T-cell (primary cell): ENCODE data around the gene IL4R. TPM values are rescaled to one million over a fixed set of nuclear protein-coding genes. Genes with fewer than 3 reads are reported as not detected.
"Not testable (repeated sequence)": the region's sequence is repeated elsewhere in the genome, so short reads cannot be mapped to it uniquely, and the experiment has no call there.

Experiments
- ATAC-seq, 4 experiments: fragments of 200-7000 bp in 3 of 4; fragments of 150-1000 bp in 1 of 4; cut with Tn5 transposase; replicated peaks in 1 of 4; 1 replicate in 3 of 4; 2 replicates in 1 of 4; pipeline ENCODE4 v1.10.0; 2021; ENCODE audit warnings: moderate library complexity in 3 of 4, mild to moderate bottlenecking in 2 of 4, moderate number of reproducible peaks in 1 of 4
- CTCF ChIA-PET, 2 donors: fragments of 300-600 bp; sonication (Branson Sonifier 250); formaldehyde crosslinking; loops; one replicate each; lab custom pipeline; 2022; ENCODE audit warnings: antibody characterized with exemption in 2 of 2; lab: Charles Lee
- POLR2A ChIA-PET, 2 donors: fragments of 300-600 bp; sonication (Branson Sonifier 250); formaldehyde crosslinking; loops; one replicate each; lab custom pipeline; 2022; ENCODE audit warnings: antibody characterized with exemption in 2 of 2; lab: Charles Lee
- DNase-seq, 35 experiments: peaks; one replicate each; pipeline versions ENCODE4 v3.0.0 to v3.0.0-alpha.2; 2013 to 2023
- H3K27ac ChIP-seq: one replicate; pipeline ENCODE4 v1.5.1; 2013; ENCODE audit warnings: low read length
- H3K27me3 ChIP-seq, 2 experiments: replicated peaks in 1 of 2; 1 replicate in 1 of 2; 2 replicates in 1 of 2; pipeline versions ENCODE4 v1.6.1 to v1.7.0; 2013; ENCODE audit warnings: low read length in 1 of 2, mixed read lengths in 1 of 2; ENCODE audit not compliant: control insufficient read depth in 2 of 2, insufficient read depth in 2 of 2; ENCODE audit errors: extremely low read depth in 1 of 2
- H3K36me3 ChIP-seq, 2 donors: 1 replicate in 1 of 2; 2 replicates in 1 of 2; pipeline versions ENCODE4 v1.6.1 to v1.7.0; 2013; ENCODE audit warnings: low read length in 1 of 2; ENCODE audit not compliant: control insufficient read depth in 2 of 2, insufficient read depth in 1 of 2; ENCODE audit errors: extremely low read depth in 1 of 2
- H3K4me1 ChIP-seq, 2 experiments: 1 replicate in 1 of 2; 2 replicates in 1 of 2; pipeline versions ENCODE4 v1.6.1 to v1.7.0; 2013; ENCODE audit warnings: low read length in 2 of 2, mixed read lengths in 1 of 2; ENCODE audit not compliant: insufficient read depth in 2 of 2, control insufficient read depth in 1 of 2; ENCODE audit errors: extremely low read depth in 1 of 2
- H3K4me3 ChIP-seq, 2 donors: 1 replicate in 1 of 2; 2 replicates in 1 of 2; pipeline versions ENCODE4 v1.5.1 to v1.7.0; 2013; ENCODE audit warnings: mild to moderate bottlenecking in 2 of 2, low read length in 1 of 2, moderate library complexity in 1 of 2; ENCODE audit not compliant: control insufficient read depth in 1 of 2; ENCODE audit errors: extremely low read depth in 1 of 2
- H3K9me3 ChIP-seq: 2 replicates; pipeline ENCODE4 v1.7.0; 2013
- H3K27ac Mint-ChIP-seq, 2 donors: one replicate each; pipeline ENCODE4 v1.8.0; 2020 to 2021; ENCODE audit warnings: mild to moderate bottlenecking in 2 of 2, mixed read lengths in 2 of 2
- H3K27me3 Mint-ChIP-seq, 2 donors: one replicate each; pipeline ENCODE4 v1.8.0; 2021 to 2022; ENCODE audit warnings: mixed read lengths in 2 of 2
- H3K36me3 Mint-ChIP-seq: one replicate; pipeline ENCODE4 v1.8.0; 2021; ENCODE audit warnings: mixed read lengths
- H3K4me1 Mint-ChIP-seq, 3 donors: one replicate each; pipeline ENCODE4 v1.8.0; 2020 to 2022; ENCODE audit warnings: mixed read lengths in 3 of 3, mild to moderate bottlenecking in 1 of 3
- H3K4me3 Mint-ChIP-seq, 3 donors: one replicate each; pipeline ENCODE4 v1.8.0; 2020 to 2022; ENCODE audit warnings: mild to moderate bottlenecking in 3 of 3, mixed read lengths in 3 of 3, moderate library complexity in 3 of 3
- H3K9me3 Mint-ChIP-seq, 3 donors: one replicate each; pipeline ENCODE4 v1.8.0; 2020 to 2022; ENCODE audit warnings: mixed read lengths in 3 of 3
- WGBS: methylation state at CpG from one replicate; pipeline ENCODE4 v1.1.5; 2013; ENCODE audit warnings: missing lambda C conversion rate; ENCODE audit not compliant: insufficient coverage; 5-methylcytosine and 5-hydroxymethylcytosine counted together
- total RNA-seq, 35 experiments: library from RNA in 6 of 35; stranded (reverse) in 6 of 35; fragments of 120-200 nt in 1 of 35; gene quantifications; one replicate each; pipeline versions ENCODE4 v1.2.1 to v1.2.4 and lab custom pipeline; 2013 to 2026

Gene IL4R
- total RNA-seq, 5 donors from 2014 or later (not counting 1 experiment from before 2014, with no cell fraction given), result 186 to 281 (median 221) TPM

DNA sequence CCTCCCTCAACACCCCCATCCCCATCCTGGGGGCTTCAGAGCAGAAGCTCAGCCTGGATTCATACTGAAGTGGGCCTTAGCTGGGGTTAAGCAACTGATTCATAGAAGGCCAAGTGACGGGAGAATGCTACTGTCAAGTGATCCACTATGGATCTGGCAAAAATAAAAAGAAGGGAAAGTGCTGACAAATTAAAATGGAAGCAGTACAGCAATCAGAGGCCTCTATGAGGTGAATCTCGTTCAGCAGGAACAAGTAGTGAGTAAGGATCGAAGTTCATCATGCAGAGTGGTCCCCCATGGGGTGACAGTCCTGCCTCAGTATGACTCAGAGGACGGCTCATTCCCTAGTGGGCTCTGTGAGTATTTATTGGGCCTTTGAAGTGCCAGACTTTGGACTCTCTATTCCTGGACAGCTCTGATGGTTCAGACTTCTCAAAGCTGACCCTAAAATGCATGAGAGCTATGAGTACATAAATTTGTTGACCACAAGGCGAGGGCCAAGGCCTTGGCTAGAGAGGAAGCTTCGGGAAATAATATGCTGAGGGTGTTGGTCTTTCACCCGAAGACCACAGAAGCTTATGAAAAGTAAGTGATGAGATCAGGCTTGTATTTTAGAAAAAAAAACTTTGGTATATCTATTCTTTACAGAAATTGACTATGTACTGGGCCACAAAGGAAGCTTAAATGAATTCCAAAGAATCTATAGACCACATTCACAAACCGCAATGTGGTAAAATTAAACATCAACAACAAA, 39.9 kb upstream of the IL4R start:
- no peaks in the 10 kb centered on the region for H3K36me3 ChIP-seq
- Mint-ChIP-seq H3K4me1 (peaks cover 36 to 52% (median 52%) of the 10 kb centered on the region in 3 donors), H3K27me3 (peaks cover 0 to 2% of the 10 kb centered on the region in 2 donors), H3K36me3 (no peaks in the 10 kb centered on the region), H3K4me3 (peak overlapping the region in 2 of 3 donors; percentile 48 to 55), H3K27ac (peak overlapping the region; percentile 75 to 89), H3K9me3 (no peaks in the 10 kb centered on the region)
- WGBS, result 83% methylated on average over 4 of the region's 8 CpGs
- ChIA-PET POLR2A (interaction anchor here (0.5 to 0.6 kb wide), 4 partner anchors 37 to 179 kb away, joined by 3 to 5 read pairs (median 3); no protein-coding TSS in a partner anchor), CTCF (interaction anchor here (1.0 to 1.1 kb wide), 2 partner anchors 37 to 120 kb away, joined by 4 to 5 read pairs; no protein-coding TSS in a partner anchor)
- H3K27me3 ChIP-seq, result no peaks in the 10 kb centered on the region
- peaks cover 15 to 34% of the 10 kb centered on the region in 2 experiments for H3K4me1 ChIP-seq
- H3K27ac ChIP-seq, result peak overlapping the region; percentile 51
- no peaks in the 10 kb centered on the region for H3K9me3 ChIP-seq
- peak; percentile 63 to 85 (median 76) for ATAC-seq
- peak in 1 of 35 experiments; percentile 46 for DNase-seq
- peak overlapping the region in 1 of 2 donors; percentile 7 for H3K4me3 ChIP-seq

- H3K27ac Mint-ChIP-seq, result peak overlapping the region; percentile 75 to 89
- H3K27ac ChIP-seq, result peak overlapping the region; percentile 51
- POLR2A ChIA-PET, result interaction anchor here in 1 of 2 donors (0.6 kb wide), 1 partner anchor 136 kb away, joined by 3 read pairs; no protein-coding TSS in a partner anchor
- H3K4me1 ChIP-seq, result peaks cover 13 to 28% of the 10 kb centered on the region in 2 experiments
- H3K36me3 ChIP-seq, H3K4me3 ChIP-seq, H3K9me3 ChIP-seq, H3K27me3 ChIP-seq, H3K36me3 Mint-ChIP-seq, H3K9me3 Mint-ChIP-seq, H3K27me3 Mint-ChIP-seq, DNase-seq: not testable (repeated sequence)
- CTCF ChIA-PET, result interaction anchor here (1.0 to 1.1 kb wide), 2 partner anchors 37 to 120 kb away, joined by 4 to 5 read pairs; no protein-coding TSS in a partner anchor
- peak overlapping the region in 2 of 3 donors; percentile 48 to 55 for H3K4me3 Mint-ChIP-seq
- ATAC-seq, result peak in 2 of 4 experiments; percentile 23 to 43
- 48% methylated on average over 3 of the region's 7 CpGs for WGBS
- H3K4me1 Mint-ChIP-seq, result peaks cover 30 to 52% (median 45%) of the 10 kb centered on the region in 3 donors
These were observed 39.3 kb upstream of the IL4R start for GRCh38 chr16:27274424-27274874.

- Histone ChIP-seq H3K36me3 (no peaks in the 10 kb centered on the region), H3K9me3 (no peaks in the 10 kb centered on the region), H3K4me1 (peaks cover 12 to 25% of the 10 kb centered on the region in 2 experiments), H3K27me3 (peaks cover 0 to 2% of the 10 kb centered on the region in 2 experiments), H3K4me3 (no peak overlapping the region), H3K27ac (no peak overlapping the region)
- ChIA-PET POLR2A (interaction anchor here in 1 of 2 donors (0.6 to 0.7 kb wide), 2 partner anchors 37 to 97 kb away, joined by 3 read pairs; no protein-coding TSS in a partner anchor), CTCF (no interaction called here)
- no peak for DNase-seq
- no peak for ATAC-seq
- Mint-ChIP-seq H3K4me1 (peaks cover 25 to 44% (median 36%) of the 10 kb centered on the region in 3 donors), H3K27me3 (peaks cover 0 to 2% of the 10 kb centered on the region in 2 donors), H3K9me3 (no peaks in the 10 kb centered on the region), H3K4me3 (no peak overlapping the region), H3K27ac (no peak overlapping the region), H3K36me3 (no peaks in the 10 kb centered on the region)
- no CpG with 5 or more reads among the region's 1 CpG for WGBS
These were observed 38.4 kb upstream of the IL4R start for GRCh38 chr16:27275394-27275793.

GRCh38 chr16:27281243-27281642, 32.5 kb upstream of the IL4R start:
- no peaks in the 10 kb centered on the region for H3K36me3 Mint-ChIP-seq
- H3K4me1 Mint-ChIP-seq, result peaks cover 30 to 47% (median 38%) of the 10 kb centered on the region in 3 donors
- Histone ChIP-seq H3K9me3 (no peaks in the 10 kb centered on the region), H3K4me3 (peak overlapping the region in 1 of 2 donors; percentile 10), H3K4me1 (peaks cover 8 to 12% of the 10 kb centered on the region in 2 experiments), H3K27me3 (peaks cover 0 to 2% of the 10 kb centered on the region in 2 experiments), H3K36me3 (no peaks in the 10 kb centered on the region), H3K27ac (no peak overlapping the region)
- POLR2A ChIA-PET, result no interaction called here
- H3K4me3 Mint-ChIP-seq, result peak overlapping the region; percentile 59 to 75 (median 64)
- 61% methylated on average over 3 of the region's 7 CpGs for WGBS
- H3K27ac Mint-ChIP-seq, result peak overlapping the region; percentile 84 to 87
- H3K27me3 Mint-ChIP-seq, result no peaks in the 10 kb centered on the region
- no peaks in the 10 kb centered on the region for H3K9me3 Mint-ChIP-seq
- peak in 1 of 35 experiments; percentile 28 for DNase-seq
- CTCF ChIA-PET, result no interaction called here
- peak; percentile 37 to 85 (median 62) for ATAC-seq

DNA sequence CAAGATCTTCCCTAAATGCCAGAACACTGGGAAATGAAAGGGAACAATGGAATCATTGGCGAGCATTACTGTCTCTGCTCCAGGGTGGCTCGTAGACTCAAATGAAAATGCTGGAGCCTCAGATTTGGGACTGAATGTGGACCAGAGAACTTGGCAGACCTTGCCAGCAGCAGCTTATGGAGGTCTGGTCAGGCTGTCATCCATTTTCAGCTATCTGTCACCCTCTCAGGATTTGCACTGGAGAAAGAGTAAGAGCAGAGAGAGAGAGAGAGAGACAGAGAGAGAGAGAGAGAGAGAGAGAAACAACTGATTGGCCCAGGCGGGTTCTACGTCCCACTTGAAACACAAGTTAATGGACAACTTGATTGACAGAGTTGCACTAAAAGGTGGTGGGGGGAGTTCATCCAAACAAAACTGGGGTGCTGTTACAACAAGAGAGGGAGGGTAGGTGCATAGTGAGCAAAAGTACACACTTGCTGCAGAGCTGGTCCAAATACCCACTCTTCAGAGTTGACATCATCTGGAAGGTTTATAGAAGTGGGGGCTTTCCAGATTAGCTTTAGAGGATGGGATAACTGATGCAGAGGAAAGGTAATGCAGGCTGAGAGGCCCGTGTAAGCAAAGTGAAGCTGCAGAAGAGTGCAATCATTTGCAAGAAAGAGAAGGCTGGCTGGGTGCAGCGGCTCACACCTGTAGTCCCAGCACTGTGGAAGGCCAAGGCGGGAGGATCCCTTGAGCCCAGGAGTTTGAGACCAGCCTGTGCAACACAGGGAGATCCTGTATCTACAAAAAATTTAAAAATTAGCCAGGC, 28.7 kb upstream of the IL4R start:
- Mint-ChIP-seq H3K27me3 (no peaks in the 10 kb centered on the region), H3K9me3 (peaks cover 0 to 5% (median 2%) of the 10 kb centered on the region in 3 donors), H3K27ac (peak overlapping the region; percentile 58 to 60), H3K4me3 (peak overlapping the region in 1 of 3 donors; percentile 22), H3K4me1 (peaks cover 43 to 75% (median 53%) of the 10 kb centered on the region in 3 donors), H3K36me3 (peaks cover 3% of the 10 kb centered on the region)
- WGBS, result 72% methylated on average over 4 of the region's 7 CpGs
- ATAC-seq (peak in 1 of 4 experiments; percentile 35), DNase-seq (no peak)
- POLR2A ChIA-PET, result no interaction called here
- Histone ChIP-seq H3K9me3 (no peaks in the 10 kb centered on the region), H3K4me1 (peaks cover 16% of the 10 kb centered on the region in 2 experiments), H3K27ac (no peak overlapping the region), H3K27me3 (no peaks in the 10 kb centered on the region), H3K4me3 (no peak overlapping the region), H3K36me3 (no peaks in the 10 kb centered on the region)
- CTCF ChIA-PET, result no interaction called here
